Epithelial cell of proximal tubule (primary cell): ENCODE results near the gene MMP15. TPM values are rescaled to one million over a fixed set of nuclear protein-coding genes. Genes with fewer than 3 reads are reported as not detected.

Source experiments
- DNase-seq: peaks from one replicate; pipeline ENCODE4 v3.0.0-alpha.2; 2011; ENCODE audit warnings: low read depth
- H3K4me3 ChIP-seq: 2 replicates; pipeline ENCODE4 v1.5.1; 2011; ENCODE audit warnings: low read depth, mild to moderate bottlenecking, low read length
- CTCF ChIP-seq: conservative IDR thresholded peaks from 2 replicates; pipeline ENCODE4 v1.5.1; 2012; ENCODE audit warnings: low read depth, mild to moderate bottlenecking, low read length
- total RNA-seq: library from RNA; depleted of rRNA; stranded (reverse); fragments of >200 nt; gene quantifications from 2 replicates; pipeline ENCODE4 v1.2.3, GENCODE V29; 2015

The MMP15 gene
- total RNA-seq, 1 donor from 2014 or later: 36.0 TPM

- no peak for DNase-seq
- H3K4me3 ChIP-seq: no peak overlapping the region
- no peak for TF ChIP-seq CTCF
These were observed 10.0 kb downstream of the MMP15 start for GRCh38 chr16:58035356-58036170.

- H3K4me3 ChIP-seq: no peak overlapping the region
- no peak for DNase-seq
- TF ChIP-seq CTCF: no peak
These were observed 11.4 kb downstream of the MMP15 start for GRCh38 chr16:58036943-58037342.

GRCh38 chr16:58037365-58038057 lies 12.0 kb downstream of the MMP15 start:
- TF ChIP-seq CTCF: no peak
- H3K4me3 ChIP-seq: no peak overlapping the region
- no peak for DNase-seq

- no peak for DNase-seq
- no peak overlapping the region for H3K4me3 ChIP-seq
- TF ChIP-seq CTCF: no peak
These were observed 12.7 kb downstream of the MMP15 start for GRCh38 chr16:58038219-58038641.

GRCh38 chr16:58039829-58040495 lies 14.4 kb downstream of the MMP15 start:
- no peak for TF ChIP-seq CTCF
- no peak overlapping the region for H3K4me3 ChIP-seq
- DNase-seq: no peak

DNA sequence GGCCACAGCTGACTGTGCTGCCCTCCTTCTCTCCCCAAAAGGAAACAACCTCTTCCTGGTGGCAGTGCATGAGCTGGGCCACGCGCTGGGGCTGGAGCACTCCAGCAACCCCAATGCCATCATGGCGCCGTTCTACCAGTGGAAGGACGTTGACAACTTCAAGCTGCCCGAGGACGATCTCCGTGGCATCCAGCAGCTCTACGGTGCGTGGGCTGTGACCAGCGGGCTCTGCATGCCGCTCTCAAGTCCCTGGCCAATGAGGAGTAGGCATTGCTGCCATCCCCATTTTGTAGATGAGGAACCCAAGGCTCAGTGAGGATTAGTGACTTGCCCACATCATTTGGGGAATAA lies 14.9 kb downstream of the MMP15 start:
- no peak for TF ChIP-seq CTCF
- no peak overlapping the region for H3K4me3 ChIP-seq
- no peak for DNase-seq
